HG03432 (cell line): ENCODE results near the gene SH3BGRL2.
A peak's percentile ranks its signal among the peaks of the same experiment; 100 is the strongest.

ENCODE experiments used
- ATAC-seq: cut with Tn5 transposase; IDR thresholded peaks from one replicate; pipeline ENCODE4 v1.9.1; 2021; ENCODE audit warnings: mild to moderate bottlenecking, moderate library complexity; ENCODE audit not compliant: unreplicated experiment

Gene SH3BGRL2

DNA sequence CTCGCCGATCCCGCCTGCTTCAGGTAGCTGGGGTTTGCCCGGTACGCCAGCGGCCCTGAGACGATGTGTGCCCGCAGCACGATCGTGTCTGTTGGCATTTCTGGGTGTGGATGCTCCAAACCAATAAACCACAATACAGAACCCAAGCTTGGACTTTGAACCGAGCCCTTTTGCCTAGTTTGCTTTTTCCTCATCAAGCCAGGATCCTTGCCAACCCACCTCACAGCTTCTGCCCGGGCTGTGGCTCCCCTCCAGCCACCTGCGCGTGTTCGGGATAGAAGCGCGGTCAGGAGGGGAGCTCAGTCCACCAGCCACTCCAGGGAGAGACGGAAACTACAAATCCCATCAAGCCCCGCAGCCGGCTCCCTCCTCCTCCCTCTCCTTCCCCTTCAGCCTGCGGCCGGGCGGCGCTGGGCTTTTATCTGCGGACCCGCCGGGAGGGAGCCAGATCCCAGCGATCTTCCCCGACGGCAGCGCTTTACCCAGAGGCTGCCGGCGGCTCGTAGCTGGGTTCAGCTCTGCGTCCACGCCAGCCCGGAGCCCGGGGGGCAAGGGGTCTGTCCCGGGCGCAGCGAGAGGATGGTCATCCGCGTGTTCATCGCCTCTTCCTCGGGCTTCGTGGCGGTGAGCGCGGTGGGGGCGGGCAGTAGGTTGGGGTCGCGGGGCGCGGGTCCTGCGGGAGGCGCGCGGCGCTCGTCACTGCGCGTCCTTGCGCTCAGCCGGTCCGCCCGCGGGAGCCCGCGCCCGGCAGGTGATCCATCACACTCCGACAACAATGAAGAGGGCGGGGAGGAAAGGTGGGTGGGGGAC is at the start of gene SH3BGRL2:
Gene SH3BGRL2 (plus strand): TSS at position 447 of the 810 bp plus-strand sequence. CDS start 133 bp downstream, at position 580.
- peak; percentile 84 for ATAC-seq

DNA sequence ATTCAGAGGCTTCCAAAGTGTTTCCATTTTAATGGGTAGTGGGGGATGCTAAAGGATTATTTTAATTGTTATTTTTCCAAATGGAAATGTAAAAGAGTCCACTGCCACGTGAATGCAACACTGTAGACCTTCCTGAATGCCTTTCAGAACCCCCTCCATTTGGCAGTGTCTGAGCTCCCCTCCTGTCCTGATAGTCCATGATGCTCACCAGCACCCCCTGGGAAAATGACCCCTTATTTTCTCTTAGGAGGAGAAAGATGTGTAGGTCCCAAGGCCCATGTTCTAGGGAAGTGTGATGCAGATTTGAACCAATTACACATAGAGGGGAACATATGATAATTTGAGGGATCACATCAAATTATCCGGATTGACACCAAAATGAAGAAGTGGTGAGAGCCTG is 46.8 kb upstream of the SH3BGRL2 start:
- no peak for ATAC-seq

- ATAC-seq: no peak
Measured at GRCh38 chr6:79586548-79586947, 44.6 kb upstream of the SH3BGRL2 start.

DNA sequence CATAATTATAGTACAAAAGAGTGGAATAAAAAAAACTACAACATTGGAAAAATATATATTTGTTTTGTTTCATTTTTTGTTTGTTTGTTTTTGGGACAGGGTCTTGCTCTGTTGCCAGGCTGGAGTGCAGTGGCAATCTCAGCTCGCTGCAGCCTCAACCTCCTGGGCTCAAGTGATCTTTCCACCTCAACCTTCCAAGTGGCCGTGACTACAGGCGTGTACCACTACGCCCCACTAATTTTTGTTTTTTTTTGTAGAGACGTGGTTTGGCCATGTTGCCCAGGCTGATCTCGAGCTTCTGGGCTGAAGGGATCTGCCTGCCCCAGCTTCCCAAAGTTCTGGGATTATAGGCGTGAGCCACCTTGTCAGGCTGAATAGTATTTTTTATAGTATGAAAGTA is 41.4 kb upstream of the SH3BGRL2 start:
- ATAC-seq: no peak

DNA sequence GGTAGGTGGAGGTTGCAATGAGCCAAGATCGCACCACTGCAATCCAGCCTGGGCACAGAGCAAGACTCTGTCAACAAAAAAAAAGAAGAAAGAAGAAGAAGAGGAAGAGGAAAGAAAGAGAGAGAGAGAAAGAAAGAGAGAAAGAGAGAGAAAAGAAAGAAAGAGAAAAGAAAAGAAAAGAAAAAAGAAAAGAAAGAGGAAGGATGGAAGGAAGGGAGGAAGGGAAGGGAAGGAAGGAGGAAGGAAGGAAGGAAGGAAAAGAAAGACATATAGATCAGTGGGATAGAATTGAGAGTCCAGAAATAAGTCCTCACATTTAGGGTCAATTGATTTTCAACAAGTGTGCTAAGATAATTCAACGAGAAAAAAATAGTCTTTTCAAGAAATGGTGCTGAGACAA is 34.0 kb upstream of the SH3BGRL2 start:
- ATAC-seq: no peak

- no peak for ATAC-seq
Measured at GRCh38 chr6:79598012-79598411, 33.1 kb upstream of the SH3BGRL2 start.

GRCh38 chr6:79599725-79600259 is 31.3 kb upstream of the SH3BGRL2 start:
- no peak for ATAC-seq

DNA sequence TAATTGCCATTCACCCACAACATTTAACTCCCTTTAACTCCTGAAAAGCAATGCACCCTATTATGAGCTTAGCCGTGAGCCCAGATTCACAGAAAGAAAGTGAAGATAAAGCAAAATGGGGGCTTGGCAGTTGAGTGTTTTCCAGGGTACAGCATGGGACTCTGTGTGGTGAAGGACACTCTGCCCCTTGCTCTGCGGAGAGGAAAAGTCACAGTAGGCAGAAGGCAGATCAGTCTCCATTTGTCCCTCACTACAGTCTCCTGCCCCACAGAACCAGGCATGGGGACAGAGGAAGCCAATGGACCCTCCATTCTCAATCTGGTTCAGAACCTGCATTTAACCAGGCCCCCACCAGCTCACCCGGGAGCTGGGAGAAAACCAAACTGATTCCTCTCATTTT is 30.8 kb upstream of the SH3BGRL2 start:
- ATAC-seq: no peak

GRCh38 chr6:79600812-79601609 is 30.1 kb upstream of the SH3BGRL2 start:
- ATAC-seq: no peak

- ATAC-seq: no peak
Measured at GRCh38 chr6:79602859-79603258, 28.3 kb upstream of the SH3BGRL2 start.

DNA sequence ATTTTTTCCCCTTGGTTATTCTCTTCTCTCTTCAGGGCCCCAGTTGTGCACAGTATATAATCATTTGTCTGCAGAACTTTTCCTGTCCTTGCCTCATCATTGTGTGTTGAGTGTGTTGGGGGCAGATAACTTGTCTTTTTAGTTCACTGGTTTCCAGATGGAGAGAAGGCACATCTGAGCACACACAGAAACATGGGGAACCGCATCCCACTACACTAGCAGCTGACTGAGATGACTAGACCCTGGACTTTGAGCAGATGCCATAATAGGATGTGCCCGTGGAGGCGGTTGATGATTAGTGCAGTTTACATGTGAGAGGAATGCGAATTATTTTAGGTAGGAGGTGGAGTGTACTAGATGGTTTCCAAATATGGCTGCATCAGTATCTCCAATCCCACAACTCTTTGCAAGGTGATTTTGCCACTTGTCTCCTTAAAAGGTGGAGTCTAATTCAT is 26.5 kb upstream of the SH3BGRL2 start:
- ATAC-seq: no peak

DNA sequence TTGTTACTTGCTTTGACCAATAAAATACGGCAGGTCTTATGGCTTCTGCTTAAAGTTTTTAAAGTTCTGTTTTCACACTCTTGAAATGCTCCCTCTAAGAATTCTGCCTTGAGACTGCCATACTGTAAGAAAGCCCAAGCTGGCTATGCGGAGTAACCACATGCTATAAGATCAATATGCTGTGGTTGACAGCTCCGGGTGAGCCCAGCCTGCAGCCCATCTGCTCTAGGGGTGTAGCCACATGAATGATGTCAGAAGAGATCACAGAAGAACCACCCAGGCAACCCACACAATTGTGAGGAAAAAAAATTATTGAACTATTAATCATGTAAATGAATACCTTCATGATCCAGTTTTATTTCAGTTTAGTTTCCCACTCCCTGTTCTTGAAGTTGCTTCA is 26.1 kb upstream of the SH3BGRL2 start:
- no peak for ATAC-seq

- ATAC-seq: no peak
Measured at GRCh38 chr6:79605968-79606764, 25.0 kb upstream of the SH3BGRL2 start.

DNA sequence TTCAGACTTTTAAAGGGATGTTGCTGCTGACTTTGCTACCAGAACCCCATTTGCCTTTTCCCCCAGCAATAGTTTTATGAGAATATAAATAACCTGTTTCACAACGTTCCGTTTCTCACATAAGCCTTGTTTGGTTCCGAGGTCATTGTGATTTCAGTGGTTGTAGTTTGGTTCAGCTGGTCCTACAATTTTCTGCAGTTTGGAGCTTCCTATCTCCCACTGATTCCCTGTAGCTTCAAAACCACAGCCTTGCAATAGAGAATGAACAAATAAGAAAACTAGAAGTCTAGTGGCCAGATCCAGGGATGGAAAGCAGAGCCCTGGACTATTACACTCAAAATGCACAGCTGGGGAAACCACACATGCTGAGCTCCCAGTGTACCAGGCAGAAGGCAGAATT is 24.1 kb upstream of the SH3BGRL2 start:
- no peak for ATAC-seq

DNA sequence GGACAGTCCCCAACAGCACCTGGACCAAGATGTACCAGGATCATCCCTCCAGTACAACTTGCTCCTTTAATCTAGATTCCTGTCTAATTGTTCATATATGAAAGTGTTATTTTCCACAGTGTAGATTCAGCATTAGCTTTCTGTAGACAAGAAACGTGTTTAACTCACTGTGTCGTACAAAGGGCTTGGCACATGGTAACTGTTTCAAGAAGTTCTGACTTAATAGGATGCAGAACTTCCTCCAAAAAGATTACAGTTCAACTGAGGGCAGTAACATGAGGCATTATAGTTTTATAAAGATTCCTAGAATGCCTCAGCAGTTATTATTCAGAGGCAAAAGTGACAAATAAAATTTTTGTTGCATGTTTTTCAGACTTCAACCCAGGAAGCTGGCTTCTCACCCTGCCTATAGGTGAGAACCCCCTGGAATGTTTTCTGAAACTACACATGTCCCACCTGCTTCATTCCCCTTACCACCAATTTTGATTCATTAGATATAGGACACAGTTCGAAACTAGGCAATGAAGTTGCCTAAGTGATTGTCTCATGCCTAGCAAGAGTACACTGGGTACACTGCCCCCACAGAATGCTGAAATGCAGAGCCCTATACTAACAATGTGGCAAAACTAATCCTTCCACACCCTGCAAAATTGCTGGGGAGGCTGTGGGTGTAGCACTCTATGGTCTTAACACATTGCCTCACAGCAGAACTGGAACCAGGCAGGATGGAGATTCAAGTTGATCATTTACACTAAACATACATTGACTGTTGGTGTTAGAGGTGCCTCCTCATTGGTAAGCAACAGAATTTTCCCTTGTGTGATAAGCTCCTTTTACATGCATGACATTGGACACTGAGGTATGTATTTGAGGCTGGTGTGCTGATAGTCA is 22.6 kb upstream of the SH3BGRL2 start:
- no peak for ATAC-seq

- no peak for ATAC-seq
Measured at GRCh38 chr6:79609225-79609595, 21.9 kb upstream of the SH3BGRL2 start.

DNA sequence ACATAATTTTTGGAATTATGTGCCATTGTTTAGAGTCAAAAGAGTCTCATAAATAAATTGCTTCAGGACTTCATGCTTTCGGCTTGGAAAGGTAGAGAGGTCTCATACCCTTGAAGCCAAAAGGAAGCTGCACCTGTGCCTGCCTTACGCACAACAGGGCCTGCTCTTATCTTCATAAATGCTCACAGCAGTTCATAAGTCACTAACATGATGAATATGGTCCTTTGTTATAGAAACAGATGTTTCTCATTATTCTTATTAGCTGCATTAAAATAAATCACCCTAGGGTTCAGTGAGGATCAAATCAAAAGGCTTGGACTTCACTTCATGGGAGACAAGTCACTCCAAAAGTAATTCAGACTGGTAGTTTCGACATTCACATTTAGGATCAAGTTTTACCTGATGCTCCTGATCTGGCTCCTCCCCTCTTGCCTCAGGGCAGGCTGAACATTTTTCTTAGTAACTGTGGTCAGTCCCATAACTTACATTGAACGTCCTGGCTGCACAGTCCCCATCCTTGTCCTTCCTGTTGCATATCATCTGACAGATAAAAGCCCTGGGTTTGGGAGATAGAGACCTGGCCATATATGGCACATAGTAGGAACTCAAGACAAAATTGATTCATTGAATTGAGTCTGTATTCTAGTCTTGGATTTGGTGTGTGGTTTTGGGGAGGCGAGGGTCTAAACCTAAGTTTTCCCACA is 20.7 kb upstream of the SH3BGRL2 start:
- ATAC-seq: no peak

DNA sequence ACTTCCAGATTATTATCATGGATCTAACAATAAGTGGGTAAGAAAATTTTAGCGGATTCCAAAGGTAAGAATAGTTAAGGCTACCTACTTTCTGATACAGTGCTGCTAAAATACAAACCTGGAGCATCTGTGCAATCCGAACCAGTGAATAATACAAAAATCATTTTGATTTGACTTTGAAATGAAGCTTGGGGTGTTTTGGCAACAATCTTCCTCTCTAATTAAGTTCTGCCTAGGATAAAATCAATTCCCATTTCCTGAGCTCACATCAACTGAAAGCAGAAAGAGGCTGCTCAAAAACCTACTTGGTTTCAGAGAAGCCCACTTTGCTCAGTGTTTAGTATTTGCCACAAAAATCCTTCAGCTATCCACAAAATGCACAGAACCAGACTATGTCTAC is 18.7 kb upstream of the SH3BGRL2 start:
- no peak for ATAC-seq

DNA sequence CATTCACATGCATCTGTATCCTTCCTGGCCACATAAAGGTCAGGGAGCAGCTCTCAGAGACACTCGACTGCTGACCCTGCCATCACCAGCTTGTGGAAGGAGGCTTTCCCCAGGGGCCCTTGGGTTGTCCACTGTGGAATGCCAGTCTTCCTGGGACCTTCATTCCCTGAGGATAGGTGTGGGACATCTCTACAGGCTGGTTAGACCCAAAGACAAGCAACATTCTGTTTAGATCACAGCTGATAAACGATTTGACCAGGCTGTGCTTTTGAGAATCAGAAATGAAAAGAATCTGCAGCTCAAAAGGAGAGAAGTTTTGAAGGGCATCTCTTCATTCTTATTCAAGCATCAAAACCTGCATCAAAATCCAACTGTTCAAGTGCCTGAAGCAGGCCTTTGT is 18.2 kb upstream of the SH3BGRL2 start:
- no peak for ATAC-seq
